Lung (tissue), 12 donors: Measurements from ENCODE around the gene PXMP2. TPM values are rescaled to one million over a fixed set of nuclear protein-coding genes. Genes with fewer than 3 reads are reported as not detected.

Experiments used
- ATAC-seq: fragments of 200-7000 bp; cut with Tn5 transposase; one replicate; pipeline ENCODE4 v1.9.1; 2020; ENCODE audit warnings: moderate number of reproducible peaks; ENCODE audit not compliant: insufficient read depth, low FRiP score
- DNase-seq, 3 donors: peaks; one replicate each; pipeline ENCODE4 v3.0.0-alpha.2; 2013 to 2017
- H3K27ac ChIP-seq, 2 donors: one replicate each; pipeline ENCODE4 v1.5.1; 2013; ENCODE audit warnings: mild to moderate bottlenecking in 2 of 2, moderate library complexity in 2 of 2, control low read depth in 1 of 2, inconsistent platforms in 1 of 2, low read depth in 1 of 2, low read length in 1 of 2
- H3K27me3 ChIP-seq, 3 donors: one replicate each; pipeline ENCODE4 v1.5.1; 2013; ENCODE audit warnings: low read length in 2 of 3; ENCODE audit not compliant: control insufficient read depth in 3 of 3, insufficient read depth in 3 of 3
- H3K36me3 ChIP-seq, 4 donors: one replicate each; pipeline ENCODE4 v1.5.1; 2013; ENCODE audit warnings: low read length in 4 of 4, mild to moderate bottlenecking in 1 of 4, moderate library complexity in 1 of 4; ENCODE audit not compliant: control insufficient read depth in 4 of 4, insufficient read depth in 4 of 4
- H3K4me1 ChIP-seq, 5 donors: one replicate each; pipeline ENCODE4 v1.5.1; 2013; ENCODE audit warnings: low read length in 5 of 5, mild to moderate bottlenecking in 2 of 5, moderate library complexity in 1 of 5; ENCODE audit not compliant: control insufficient read depth in 5 of 5, insufficient read depth in 5 of 5
- H3K4me3 ChIP-seq: one replicate; pipeline ENCODE4 v1.5.1; 2013; ENCODE audit warnings: mild to moderate bottlenecking, control low read depth, moderate library complexity
- H3K9ac ChIP-seq, 2 donors: one replicate each; pipeline ENCODE4 v1.5.1; 2013; ENCODE audit warnings: low read length in 2 of 2, control low read depth in 1 of 2; ENCODE audit not compliant: insufficient read depth in 1 of 2
- H3K9me3 ChIP-seq, 4 donors: one replicate each; pipeline ENCODE4 v1.5.1; 2013; ENCODE audit warnings: low read length in 3 of 4, mild to moderate bottlenecking in 1 of 4, moderate library complexity in 1 of 4; ENCODE audit not compliant: control insufficient read depth in 4 of 4, insufficient read depth in 3 of 4
- CTCF ChIP-seq: IDR thresholded peaks from 2 replicates; pipeline ENCODE4 v1.5.1; 2012; ENCODE audit warnings: mild to moderate bottlenecking; ENCODE audit errors: control extremely low read depth, extremely low read depth
- WGBS, 2 donors: extraction: QIAGEN DNeasy Blood & Tissue Kit; methylation state at CpG; one replicate each; pipeline ENCODE4 v1.1.7; 2013; 5-methylcytosine and 5-hydroxymethylcytosine counted together
- polyA plus RNA-seq, 2 donors: library from polyadenylated mRNA; stranded (reverse); fragments of 200-250 nt; gene quantifications; one replicate each; pipeline ENCODE4 v1.2.1, GENCODE V29; 2013
- total RNA-seq, 2 donors: library from RNA; depleted of rRNA in 1 of 2; stranded (reverse); fragments of >200 nt in 1 of 2; gene quantifications; one replicate each; pipeline ENCODE4 v1.2.1, GENCODE V29; 2014 to 2021
- donor health status: control.
- donor health status: control.
- donor health status: Bipolar disorder and iron deficiency.
- donor health status: healthy.
- donor health status: DM: yes; HTN: yes; CAD: no.

PXMP2 gene
- total and polyA plus RNA-seq, 4 donors, result 5.6 to 15.3 (median 13.2) TPM

GRCh38 chr12:132719954-132720324 is 32.6 kb downstream of the PXMP2 start:
- H3K4me1 ChIP-seq, result no peaks in the 10 kb centered on the region
- H3K4me3 ChIP-seq, result no peak overlapping the region
- no peak overlapping the region for H3K9ac ChIP-seq
- H3K36me3 ChIP-seq, result peaks cover 5 to 69% (median 22%) of the 10 kb centered on the region in 4 donors
- H3K27ac ChIP-seq, result no peak overlapping the region
- no peak for TF ChIP-seq CTCF
- ATAC-seq, result no peak
- DNase-seq, result no peak
- 94% methylated on average over 12 of the region's 12 CpGs for WGBS, 2 donors
- no peaks in the 10 kb centered on the region for H3K9me3 ChIP-seq
- H3K27me3 ChIP-seq, result no peaks in the 10 kb centered on the region

DNA sequence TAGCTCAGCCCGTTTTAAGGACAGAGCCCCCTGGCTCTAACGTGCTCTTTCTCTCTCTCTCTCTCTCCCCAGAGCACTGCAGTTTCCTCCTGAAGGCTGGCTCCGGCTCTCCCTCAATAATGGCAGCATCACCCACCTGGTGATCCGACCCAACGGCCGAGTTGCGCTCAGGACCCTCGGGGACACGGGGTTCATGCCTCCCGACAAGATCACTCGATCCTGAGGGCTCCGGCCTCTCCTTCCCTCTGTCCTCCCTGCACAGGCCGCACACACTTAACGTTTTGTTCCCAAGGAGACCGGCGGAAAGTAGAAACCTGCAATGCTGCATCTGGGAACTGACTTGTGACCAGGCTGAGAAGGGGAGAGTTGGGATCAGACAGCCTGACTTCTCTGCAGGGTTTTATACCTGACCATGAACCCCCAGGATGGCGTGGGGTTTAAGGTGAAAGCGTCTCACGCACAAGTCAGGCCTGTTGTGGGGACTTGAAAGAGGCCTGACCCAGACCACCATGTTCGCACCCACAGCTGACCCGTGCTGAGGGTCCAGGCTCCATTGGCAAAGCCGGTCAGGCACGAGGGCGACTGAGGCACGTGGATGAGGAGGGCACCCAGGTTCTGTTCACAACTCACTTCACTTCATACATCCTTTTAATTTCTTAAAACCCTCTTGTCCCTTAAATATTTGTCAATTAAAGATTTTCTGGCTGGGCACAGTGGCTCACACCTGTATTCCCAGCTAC is 33.4 kb downstream of the PXMP2 start:
- no peaks in the 10 kb centered on the region for H3K4me1 ChIP-seq
- TF ChIP-seq CTCF, result no peak
- H3K9me3 ChIP-seq, result no peaks in the 10 kb centered on the region
- DNase-seq, result no peak
- WGBS, 2 donors, result 96% methylated on average over 25 of the region's 25 CpGs
- no peak for ATAC-seq
- H3K4me3 ChIP-seq, result no peak overlapping the region
- no peak overlapping the region for H3K27ac ChIP-seq
- H3K9ac ChIP-seq, result no peak overlapping the region
- peaks cover 4 to 71% (median 23%) of the 10 kb centered on the region in 4 donors for H3K36me3 ChIP-seq
- no peaks in the 10 kb centered on the region for H3K27me3 ChIP-seq

DNA sequence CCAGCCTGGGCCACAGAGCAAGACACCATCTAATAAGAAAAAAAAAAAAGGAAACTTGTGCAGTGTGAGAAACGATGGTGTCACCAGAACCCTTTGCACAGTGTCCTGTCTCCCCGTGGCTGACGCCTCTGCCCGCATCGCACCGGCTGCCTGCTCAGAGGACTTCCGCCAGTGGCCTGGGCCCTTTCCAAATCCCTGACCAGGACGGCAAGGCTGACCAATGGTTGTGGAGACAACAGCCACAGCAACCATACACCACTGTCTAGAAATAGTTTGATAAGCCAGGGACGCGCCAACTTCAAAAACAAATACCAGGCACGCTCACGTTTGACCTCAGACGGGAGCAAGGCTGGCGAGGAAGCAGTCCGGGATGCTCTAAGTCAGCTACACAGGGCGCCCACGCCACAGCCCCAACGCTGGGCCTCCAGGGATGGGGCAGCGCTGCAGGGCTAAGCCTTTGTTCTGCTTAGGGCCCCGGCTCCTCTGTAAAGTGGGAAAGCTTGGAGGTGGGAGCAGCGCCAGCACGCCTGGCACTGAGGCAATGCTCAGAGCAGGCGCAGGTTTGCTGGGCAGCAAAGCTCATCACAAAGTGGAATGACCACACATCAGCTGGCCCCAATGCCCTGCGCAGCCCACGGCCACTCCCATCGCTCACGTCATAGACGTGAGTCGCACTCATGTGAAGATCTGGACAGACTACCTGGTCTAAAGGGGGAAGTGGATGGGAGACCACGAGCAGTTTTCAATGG is 35.8 kb downstream of the PXMP2 start:
- peaks cover 14 to 69% (median 29%) of the 10 kb centered on the region in 4 donors for H3K36me3 ChIP-seq
- WGBS, 2 donors, result 91 to 92% methylated on average over 30 of the region's 30 CpGs
- no peaks in the 10 kb centered on the region for H3K27me3 ChIP-seq
- no peak overlapping the region for H3K27ac ChIP-seq
- DNase-seq, result no peak
- no peaks in the 10 kb centered on the region for H3K4me1 ChIP-seq
- no peak overlapping the region for H3K4me3 ChIP-seq
- H3K9me3 ChIP-seq, result no peaks in the 10 kb centered on the region
- H3K9ac ChIP-seq, result no peak overlapping the region
- ATAC-seq, result no peak
- TF ChIP-seq CTCF, result no peak
